Endothelial cell of umbilical vein (primary cell): Measurements from ENCODE around the gene LAG3. TPM values are rescaled to one million over a fixed set of nuclear protein-coding genes. Genes with fewer than 3 reads are reported as not detected.

Experiments used
- BruUV-seq: library from RNA; stranded (reverse); fragments of 400-500 nt; replicated peaks from 2 replicates; lab custom pipeline; 2021; lab: Mats Ljungman, UMichigan
- CTCF ChIA-PET: fragments of 300-600, 350-600 bp; sonication (Branson Sonifier 250); formaldehyde crosslinking; loops from one replicate; lab custom pipeline; 2021; ENCODE audit warnings: antibody characterized with exemption, inconsistent platforms; lab: Charles Lee
- POLR2A ChIA-PET: fragments of 300-600, 350-600 bp; sonication (Branson Sonifier 250); formaldehyde crosslinking; loops from one replicate; lab custom pipeline; 2021; ENCODE audit warnings: antibody characterized with exemption, inconsistent platforms; lab: Charles Lee
- DNase-seq: peaks from one replicate; pipeline ENCODE4 v3.0.0-alpha.2; 2011; ENCODE audit warnings: low read depth, low spot score
- FAIRE-seq: peaks from 2 replicates; lab custom pipeline; 2011; peaks lifted over from hg19 to GRCh38; lab: Jason Lieb, UNC
- H2AFZ ChIP-seq: 2 replicates; pipeline ENCODE4 v1.6.0; 2012; ENCODE audit warnings: low read depth, low read length, control low read depth, inconsistent platforms
- H3K27ac ChIP-seq: 2 replicates; pipeline ENCODE4 v1.5.1; 2011; ENCODE audit warnings: low read depth, mild to moderate bottlenecking, control low read depth, low read length, moderate library complexity; ENCODE audit not compliant: insufficient read depth
- H3K27me3 ChIP-seq, 2 experiments: 2 replicates each; pipeline versions ENCODE4 v1.6.0 to v1.6.1; 2011; ENCODE audit warnings: low read length in 2 of 2, mixed read lengths in 1 of 2; ENCODE audit not compliant: control insufficient read depth in 2 of 2, insufficient read depth in 2 of 2
- H3K36me3 ChIP-seq, 2 experiments: 2 replicates in 1 of 2; 3 replicates in 1 of 2; pipeline ENCODE4 v1.5.1; 2011; ENCODE audit warnings: low read length in 2 of 2, mild to moderate bottlenecking in 1 of 2, moderate library complexity in 1 of 2; ENCODE audit not compliant: control insufficient read depth in 2 of 2, insufficient read depth in 2 of 2; ENCODE audit errors: extremely low read depth in 1 of 2
- H3K4me1 ChIP-seq: 3 replicates; pipeline ENCODE4 v1.5.1; 2011; ENCODE audit warnings: mild to moderate bottlenecking, low read length; ENCODE audit not compliant: control insufficient read depth, insufficient read depth; ENCODE audit errors: extremely low read depth
- H3K4me2 ChIP-seq: 2 replicates; pipeline ENCODE4 v1.6.1; 2011; ENCODE audit warnings: low read length, control low read depth, mixed read lengths; ENCODE audit not compliant: insufficient read depth
- H3K4me3 ChIP-seq, 3 experiments: fragments of 200-600 bp in 1 of 3; sonication (generic), shearing (Covaris generic) in 1 of 3; replicated peaks in 1 of 3; 2 replicates each; pipeline ENCODE4 v1.5.1; 2011 to 2016; ENCODE audit warnings: control low read depth in 3 of 3, low read length in 3 of 3, mild to moderate bottlenecking in 2 of 3, inconsistent platforms in 1 of 3, low read depth in 1 of 3, moderate library complexity in 1 of 3; ENCODE audit not compliant: insufficient read depth in 1 of 3
- H3K79me2 ChIP-seq: 2 replicates; pipeline ENCODE4 v1.6.0; 2012; ENCODE audit warnings: low read length, inconsistent platforms; ENCODE audit not compliant: control insufficient read depth, insufficient read depth
- H3K9ac ChIP-seq: replicated peaks from 2 replicates; pipeline ENCODE3; 2011; ENCODE audit warnings: low read length, control low read depth; ENCODE audit not compliant: insufficient read depth; ENCODE audit errors: extremely low read depth
- H3K9me1 ChIP-seq: replicated peaks from 3 replicates; pipeline ENCODE4 v1.6.0; 2011; ENCODE audit warnings: mild to moderate bottlenecking, low read length; ENCODE audit not compliant: control insufficient read depth, insufficient read depth; ENCODE audit errors: extremely low read depth
- H3K9me3 ChIP-seq: replicated peaks from 2 replicates; pipeline ENCODE4 v1.5.1; 2012; ENCODE audit warnings: low read length, inconsistent platforms; ENCODE audit not compliant: control insufficient read depth, insufficient read depth
- H4K20me1 ChIP-seq: replicated peaks from 2 replicates; pipeline ENCODE3; 2011; ENCODE audit warnings: mild to moderate bottlenecking, low read length; ENCODE audit not compliant: control insufficient read depth, insufficient read depth; ENCODE audit errors: extremely low read depth
- EZH2 ChIP-seq: IDR thresholded peaks from 2 replicates; pipeline ENCODE4 v1.6.1; 2012; ENCODE audit warnings: borderline replicate concordance, low read depth, mild to moderate bottlenecking, moderate library complexity, low read length, inconsistent platforms; ENCODE audit not compliant: severe bottlenecking
- FOS ChIP-seq: IDR thresholded peaks from 2 replicates; pipeline ENCODE4 v1.6.1; 2011; ENCODE audit warnings: mild to moderate bottlenecking, low read length, moderate library complexity, borderline replicate concordance; ENCODE audit not compliant: insufficient read depth
- GATA2 ChIP-seq: IDR thresholded peaks from 2 replicates; pipeline ENCODE4 v1.7.0; 2011; ENCODE audit warnings: low read depth, mild to moderate bottlenecking, moderate library complexity, mixed read lengths, low read length; ENCODE audit not compliant: insufficient read length, insufficient read depth
- JUN ChIP-seq: IDR thresholded peaks from 2 replicates; pipeline ENCODE4 v1.6.1; 2011; ENCODE audit warnings: borderline replicate concordance, low read depth; ENCODE audit not compliant: insufficient read length, insufficient read depth
- MYC ChIP-seq: IDR thresholded peaks from one replicate; pipeline ENCODE4 v1.6.1; 2011; ENCODE audit warnings: mild to moderate bottlenecking, low read depth, low read length
- POLR2A ChIP-seq: IDR thresholded peaks from 2 replicates; pipeline ENCODE4 v1.6.1; 2012; ENCODE audit warnings: low read depth, mild to moderate bottlenecking, control low read depth, low read length
- POLR2AphosphoS5 ChIP-seq: IDR thresholded peaks from 2 replicates; pipeline ENCODE4 v1.6.1; 2012; ENCODE audit warnings: low read depth, mild to moderate bottlenecking, control low read depth, low read length, moderate library complexity; ENCODE audit not compliant: insufficient read depth
- dilution Hi-C: fragments of 300-500 bp; cut with MboI; formaldehyde crosslinking; loops from one replicate; pipeline ENCODE4 v1.15.0; 2019; ENCODE audit warnings: low sequenced_read_pairs; ENCODE audit not compliant: extremely low pct_ligation_motif_present
- intact Hi-C: fragments of 100-400 bp; cut with micrococcal nuclease; formaldehyde crosslinking; loops from one replicate; pipeline ENCODE4 v1.10.0; 2022
- polyA plus RNA-seq, 4 experiments: library from polyadenylated mRNA; depleted of rRNA in 3 of 4; stranded (reverse) in 3 of 4; unstranded in 1 of 4; fragments of >200 nt; gene quantifications; 2 replicates each; pipeline versions ENCODE4 v1.2.1 to v1.2.3, GENCODE V29; 2011 to 2012; ENCODE audit warnings: missing spikeins in 1 of 4
- total RNA-seq: library from RNA; stranded (reverse); gene quantifications from 2 replicates; pipeline ENCODE4 v1.2.3, GENCODE V29; 2021
- TF ChIP-seq, protein P1 (sequence below): IDR thresholded peaks from 2 replicates; pipeline ENCODE4 v1.6.1; 2011; ENCODE audit not compliant: insufficient read depth, insufficient read length
- TF ChIP-seq, protein P2 (sequence below), 2 donors: IDR thresholded peaks; 1 replicate in 1 of 2; 2 replicates in 1 of 2; pipeline ENCODE4 v1.5.1; 2011; ENCODE audit warnings: low read length in 2 of 2, mild to moderate bottlenecking in 2 of 2, moderate library complexity in 2 of 2, control low read depth in 1 of 2, inconsistent platforms in 1 of 2, low read depth in 1 of 2; ENCODE audit not compliant: insufficient read depth in 1 of 2; ENCODE audit errors: extremely low read depth in 1 of 2

LAG3 gene
- total and polyA plus RNA-seq, 2 donors (not counting 3 experiments of a cell fraction or from before 2014, with no cell fraction given), result 1.3 to 3.8 TPM

DNA sequence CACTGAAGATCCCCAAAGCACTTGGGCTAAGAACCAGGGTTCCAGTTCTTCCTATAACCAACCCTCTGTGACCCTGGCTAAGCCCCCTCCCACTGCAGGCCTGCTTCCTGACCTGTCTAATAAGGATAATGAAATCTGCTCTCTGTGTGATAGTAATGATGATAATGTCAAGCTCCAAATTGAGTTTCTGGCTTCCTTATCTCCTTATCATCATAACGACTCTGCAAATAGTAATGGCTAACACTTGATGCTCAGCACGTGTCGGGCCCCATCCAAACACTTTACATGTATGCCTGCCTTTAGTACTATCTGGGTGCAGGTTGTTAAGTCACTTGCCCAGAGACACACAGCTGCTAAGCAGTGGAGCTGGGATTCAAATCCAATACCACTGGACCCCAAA lies 44.3 kb downstream of the LAG3 start:
- no peak overlapping the region for H3K4me3 ChIP-seq
- no peaks in the 10 kb centered on the region for H3K9me3 ChIP-seq
- no peaks in the 10 kb centered on the region for H3K36me3 ChIP-seq
- CTCF ChIA-PET, result interaction anchor here (1.0 kb wide), 1 partner anchor 63 kb away, joined by 3 read pairs; the partner anchor contains the start of gene MLF2
- FAIRE-seq (no peak), DNase-seq (no peak)
- peaks cover 8% of the 10 kb centered on the region for H3K4me1 ChIP-seq
- no peak overlapping the region for H3K27ac ChIP-seq
- H3K9me1 ChIP-seq, result no peaks in the 10 kb centered on the region
- intact Hi-C loops (no loop called here), dilution Hi-C loops (no loop called here)
- H3K27me3 ChIP-seq, result peaks cover 0 to 2% of the 10 kb centered on the region in 2 experiments
- no peak for TF ChIP-seq POLR2A
- TF ChIP-seq, protein P1, sequence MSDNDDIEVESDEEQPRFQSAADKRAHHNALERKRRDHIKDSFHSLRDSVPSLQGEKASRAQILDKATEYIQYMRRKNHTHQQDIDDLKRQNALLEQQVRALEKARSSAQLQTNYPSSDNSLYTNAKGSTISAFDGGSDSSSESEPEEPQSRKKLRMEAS, result no peak
- TF ChIP-seq GATA2, result no peak
- TF ChIP-seq JUN, result no peak
- TF ChIP-seq FOS, result no peak
- TF ChIP-seq MYC, result no peak
- TF ChIP-seq, protein P2, sequence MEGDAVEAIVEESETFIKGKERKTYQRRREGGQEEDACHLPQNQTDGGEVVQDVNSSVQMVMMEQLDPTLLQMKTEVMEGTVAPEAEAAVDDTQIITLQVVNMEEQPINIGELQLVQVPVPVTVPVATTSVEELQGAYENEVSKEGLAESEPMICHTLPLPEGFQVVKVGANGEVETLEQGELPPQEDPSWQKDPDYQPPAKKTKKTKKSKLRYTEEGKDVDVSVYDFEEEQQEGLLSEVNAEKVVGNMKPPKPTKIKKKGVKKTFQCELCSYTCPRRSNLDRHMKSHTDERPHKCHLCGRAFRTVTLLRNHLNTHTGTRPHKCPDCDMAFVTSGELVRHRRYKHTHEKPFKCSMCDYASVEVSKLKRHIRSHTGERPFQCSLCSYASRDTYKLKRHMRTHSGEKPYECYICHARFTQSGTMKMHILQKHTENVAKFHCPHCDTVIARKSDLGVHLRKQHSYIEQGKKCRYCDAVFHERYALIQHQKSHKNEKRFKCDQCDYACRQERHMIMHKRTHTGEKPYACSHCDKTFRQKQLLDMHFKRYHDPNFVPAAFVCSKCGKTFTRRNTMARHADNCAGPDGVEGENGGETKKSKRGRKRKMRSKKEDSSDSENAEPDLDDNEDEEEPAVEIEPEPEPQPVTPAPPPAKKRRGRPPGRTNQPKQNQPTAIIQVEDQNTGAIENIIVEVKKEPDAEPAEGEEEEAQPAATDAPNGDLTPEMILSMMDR (IDR thresholded peaks at IDR 0.05; ENCODE audit: extremely low read depth in 1 of 2, insufficient read depth in 1 of 2, low read depth in 1 of 2, low read length in 2 of 2), result no peak
- no peak for TF ChIP-seq POLR2AphosphoS5
- TF ChIP-seq EZH2, result no peak
- H2AFZ ChIP-seq, result no peak overlapping the region
- no peak overlapping the region for H3K4me2 ChIP-seq
- BruUV-seq, result no TSS peak
- no peaks in the 10 kb centered on the region for H4K20me1 ChIP-seq
- H3K79me2 ChIP-seq, result no peaks in the 10 kb centered on the region
- no peak overlapping the region for H3K9ac ChIP-seq
- POLR2A ChIA-PET, result no interaction called here
